Activated naive CD8-positive, alpha-beta T cell (primary cell): ENCODE results near the gene ZCCHC3.
A peak's percentile ranks its signal among the peaks of the same experiment; 100 is the strongest.
"Not testable (repeated sequence)": the region's sequence is repeated elsewhere in the genome, so short reads cannot be mapped to it uniquely, and the experiment has no call there.

Source experiments
- H3K27ac Mint-ChIP-seq: one replicate; pipeline ENCODE4 v1.8.0; 2021; ENCODE audit warnings: mixed read lengths
- H3K27me3 Mint-ChIP-seq: one replicate; pipeline ENCODE4 v1.8.0; 2021; ENCODE audit warnings: mixed read lengths
- H3K36me3 Mint-ChIP-seq: one replicate; pipeline ENCODE4 v1.8.0; 2021; ENCODE audit warnings: mixed read lengths
- H3K4me1 Mint-ChIP-seq: one replicate; pipeline ENCODE4 v1.8.0; 2021; ENCODE audit warnings: low read depth, mixed read lengths
- H3K4me3 Mint-ChIP-seq: one replicate; pipeline ENCODE4 v1.8.0; 2021; ENCODE audit warnings: mild to moderate bottlenecking, mixed read lengths
- H3K9me3 Mint-ChIP-seq: one replicate; pipeline ENCODE4 v1.8.0; 2021; ENCODE audit warnings: low read depth, mixed read lengths

Gene ZCCHC3

GRCh38 chr20:297098-297924, at the start of gene ZCCHC3:
ZCCHC3 (plus strand) TSS chr20:297570; CDS start chr20:297587, 17 bp downstream.
- Mint-ChIP-seq H3K36me3 (peaks cover 6% of the 10 kb centered on the region), H3K4me1 (peaks cover 36% of the 10 kb centered on the region), H3K27ac (peak within 1 kb of the TSS; percentile 99), H3K27me3 (no peaks in the 10 kb centered on the region), H3K4me3 (peak within 1 kb of the TSS; percentile 100), H3K9me3 (no peaks in the 10 kb centered on the region)

GRCh38 chr20:251354-251753, 46.0 kb upstream of the ZCCHC3 start:
- no peaks in the 10 kb centered on the region for H3K36me3 Mint-ChIP-seq
- H3K27ac Mint-ChIP-seq: no peak overlapping the region
- H3K9me3 Mint-ChIP-seq: no peaks in the 10 kb centered on the region
- no peak overlapping the region for H3K4me3 Mint-ChIP-seq
- no peaks in the 10 kb centered on the region for H3K27me3 Mint-ChIP-seq
- H3K4me1 Mint-ChIP-seq: peaks cover 8% of the 10 kb centered on the region

GRCh38 chr20:252801-253200, 44.6 kb upstream of the ZCCHC3 start:
- no peak overlapping the region for H3K27ac Mint-ChIP-seq
- H3K9me3 Mint-ChIP-seq: no peaks in the 10 kb centered on the region
- peaks cover 8% of the 10 kb centered on the region for H3K4me1 Mint-ChIP-seq
- no peaks in the 10 kb centered on the region for H3K36me3 Mint-ChIP-seq
- H3K27me3 Mint-ChIP-seq: no peaks in the 10 kb centered on the region
- H3K4me3 Mint-ChIP-seq: no peak overlapping the region

- H3K27me3 Mint-ChIP-seq, H3K9me3 Mint-ChIP-seq, H3K36me3 Mint-ChIP-seq, H3K4me3 Mint-ChIP-seq, H3K27ac Mint-ChIP-seq: not testable (repeated sequence)
- peaks cover 10% of the 10 kb centered on the region for H3K4me1 Mint-ChIP-seq
These were observed 43.9 kb upstream of the ZCCHC3 start for GRCh38 chr20:253447-253846.

- H3K27me3 Mint-ChIP-seq: no peaks in the 10 kb centered on the region
- H3K36me3 Mint-ChIP-seq: no peaks in the 10 kb centered on the region
- H3K4me1 Mint-ChIP-seq: peaks cover 10% of the 10 kb centered on the region
- peak within 1 kb of the TSS; percentile 11 for H3K27ac Mint-ChIP-seq
- H3K4me3 Mint-ChIP-seq: no peak within 1 kb of the TSS
- H3K9me3 Mint-ChIP-seq: no peaks in the 10 kb centered on the region
These were observed 40.0 kb upstream of the ZCCHC3 start, which contains the start of gene DEFB132 for GRCh38 chr20:257419-257818. DEFB132 (plus strand) TSS chr20:257724; CDS start chr20:257779, 55 bp downstream.

- H3K36me3 Mint-ChIP-seq: no peaks in the 10 kb centered on the region
These were observed 39.0 kb upstream of the ZCCHC3 start for GRCh38 chr20:258269-258858.

GRCh38 chr20:258963-259362, 38.4 kb upstream of the ZCCHC3 start:
- Mint-ChIP-seq H3K36me3 (no peaks in the 10 kb centered on the region), H3K9me3 (no peaks in the 10 kb centered on the region), H3K4me1 (peaks cover 10% of the 10 kb centered on the region), H3K27ac (no peak overlapping the region), H3K4me3 (no peak overlapping the region), H3K27me3 (no peaks in the 10 kb centered on the region)

More at GRCh38 chr20:258269-258858, 39.0 kb upstream of the ZCCHC3 start:
- Mint-ChIP-seq H3K27me3 (no peaks in the 10 kb centered on the region), H3K4me1 (peaks cover 10% of the 10 kb centered on the region), H3K9me3 (no peaks in the 10 kb centered on the region), H3K27ac (peak overlapping the region; percentile 11), H3K4me3 (no peak overlapping the region)

GRCh38 chr20:259981-260380, 37.4 kb upstream of the ZCCHC3 start:
- Mint-ChIP-seq H3K4me1 (peaks cover 10% of the 10 kb centered on the region), H3K4me3 (no peak overlapping the region), H3K9me3 (no peaks in the 10 kb centered on the region), H3K27ac (no peak overlapping the region), H3K27me3 (no peaks in the 10 kb centered on the region), H3K36me3 (no peaks in the 10 kb centered on the region)

- Mint-ChIP-seq H3K4me1 (peaks cover 15% of the 10 kb centered on the region), H3K27me3 (peaks cover 1% of the 10 kb centered on the region), H3K27ac (no peak overlapping the region), H3K4me3 (no peak overlapping the region), H3K36me3 (no peaks in the 10 kb centered on the region), H3K9me3 (no peaks in the 10 kb centered on the region)
These were observed 33.7 kb upstream of the ZCCHC3 start for GRCh38 chr20:263701-264100.

- H3K27ac Mint-ChIP-seq: peak overlapping the region; percentile 48
These were observed 30.5 kb upstream of the ZCCHC3 start for GRCh38 chr20:266596-267562.

GRCh38 chr20:270517-270916, 26.9 kb upstream of the ZCCHC3 start:
- H3K4me1 Mint-ChIP-seq: peaks cover 10% of the 10 kb centered on the region
- no peak overlapping the region for H3K4me3 Mint-ChIP-seq
- no peak overlapping the region for H3K27ac Mint-ChIP-seq
- H3K27me3 Mint-ChIP-seq: peaks cover 1% of the 10 kb centered on the region
- no peaks in the 10 kb centered on the region for H3K9me3 Mint-ChIP-seq
- no peaks in the 10 kb centered on the region for H3K36me3 Mint-ChIP-seq

More at GRCh38 chr20:266596-267562, 30.5 kb upstream of the ZCCHC3 start:
- no peaks in the 10 kb centered on the region for H3K36me3 Mint-ChIP-seq
- no peaks in the 10 kb centered on the region for H3K9me3 Mint-ChIP-seq
- peaks cover 1% of the 10 kb centered on the region for H3K27me3 Mint-ChIP-seq
- peak overlapping the region; percentile 91 for H3K4me3 Mint-ChIP-seq
- peaks cover 10% of the 10 kb centered on the region for H3K4me1 Mint-ChIP-seq

GRCh38 chr20:271069-271468, 26.3 kb upstream of the ZCCHC3 start:
- no peak overlapping the region for H3K4me3 Mint-ChIP-seq
- H3K27me3 Mint-ChIP-seq: peaks cover 1% of the 10 kb centered on the region
- no peaks in the 10 kb centered on the region for H3K9me3 Mint-ChIP-seq
- peaks cover 3% of the 10 kb centered on the region for H3K36me3 Mint-ChIP-seq
- H3K27ac Mint-ChIP-seq: no peak overlapping the region
- peaks cover 10% of the 10 kb centered on the region for H3K4me1 Mint-ChIP-seq

- Mint-ChIP-seq H3K27me3 (peaks cover 1% of the 10 kb centered on the region), H3K27ac (no peak overlapping the region), H3K4me3 (no peak overlapping the region)
These were observed 25.8 kb upstream of the ZCCHC3 start for GRCh38 chr20:271528-271927.

GRCh38 chr20:272718-273117, 24.7 kb upstream of the ZCCHC3 start:
- Mint-ChIP-seq H3K4me3 (no peak overlapping the region), H3K27ac (no peak overlapping the region), H3K4me1 (no peaks in the 10 kb centered on the region), H3K27me3 (no peaks in the 10 kb centered on the region), H3K9me3 (no peaks in the 10 kb centered on the region), H3K36me3 (peaks cover 7% of the 10 kb centered on the region)

More at GRCh38 chr20:271528-271927, 25.8 kb upstream of the ZCCHC3 start:
- H3K4me1 Mint-ChIP-seq: peaks cover 7% of the 10 kb centered on the region
- H3K9me3 Mint-ChIP-seq: no peaks in the 10 kb centered on the region
- H3K36me3 Mint-ChIP-seq: peaks cover 7% of the 10 kb centered on the region
